CD1c-positive myeloid dendritic cell (primary cell): ENCODE data around the gene DIO3.

Source experiments
- DNase-seq: peaks from one replicate; pipeline ENCODE4 v3.0.0-alpha.2; 2016; ENCODE audit errors: extremely low spot score

Gene DIO3

DNA sequence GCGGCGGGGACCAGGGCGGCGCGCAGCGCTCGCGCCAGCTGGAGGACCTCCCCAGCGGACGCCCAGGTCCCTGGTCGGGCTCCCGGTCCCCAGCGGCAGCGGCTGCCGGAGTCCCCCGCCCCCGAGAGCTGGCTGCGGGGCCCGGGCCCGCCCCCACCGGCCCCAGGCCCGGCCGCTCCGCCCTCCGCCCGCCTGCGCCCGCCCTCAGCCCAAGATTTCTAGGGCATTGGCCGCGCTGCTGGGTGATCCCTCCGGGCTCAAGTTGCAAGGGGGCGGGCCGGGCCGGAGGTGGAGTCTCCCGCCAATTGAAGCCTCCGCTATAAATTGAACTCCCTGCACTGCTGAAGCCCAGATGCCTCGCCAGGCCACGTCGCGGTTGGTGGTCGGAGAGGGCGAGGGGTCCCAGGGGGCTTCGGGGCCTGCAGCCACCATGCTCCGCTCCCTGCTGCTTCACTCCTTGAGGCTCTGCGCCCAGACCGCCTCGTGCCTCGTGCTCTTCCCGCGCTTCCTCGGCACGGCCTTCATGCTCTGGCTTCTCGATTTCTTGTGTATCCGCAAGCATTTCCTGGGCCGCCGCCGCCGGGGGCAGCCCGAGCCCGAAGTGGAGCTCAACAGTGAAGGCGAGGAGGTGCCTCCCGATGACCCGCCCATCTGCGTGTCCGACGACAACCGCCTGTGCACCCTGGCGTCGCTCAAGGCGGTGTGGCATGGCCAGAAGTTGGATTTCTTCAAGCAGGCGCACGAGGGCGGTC lies at the start of gene DIO3:
TSS of gene DIO3 (plus strand) at position 351 of the 752 bp plus-strand sequence.
- DNase-seq: no peak

DNA sequence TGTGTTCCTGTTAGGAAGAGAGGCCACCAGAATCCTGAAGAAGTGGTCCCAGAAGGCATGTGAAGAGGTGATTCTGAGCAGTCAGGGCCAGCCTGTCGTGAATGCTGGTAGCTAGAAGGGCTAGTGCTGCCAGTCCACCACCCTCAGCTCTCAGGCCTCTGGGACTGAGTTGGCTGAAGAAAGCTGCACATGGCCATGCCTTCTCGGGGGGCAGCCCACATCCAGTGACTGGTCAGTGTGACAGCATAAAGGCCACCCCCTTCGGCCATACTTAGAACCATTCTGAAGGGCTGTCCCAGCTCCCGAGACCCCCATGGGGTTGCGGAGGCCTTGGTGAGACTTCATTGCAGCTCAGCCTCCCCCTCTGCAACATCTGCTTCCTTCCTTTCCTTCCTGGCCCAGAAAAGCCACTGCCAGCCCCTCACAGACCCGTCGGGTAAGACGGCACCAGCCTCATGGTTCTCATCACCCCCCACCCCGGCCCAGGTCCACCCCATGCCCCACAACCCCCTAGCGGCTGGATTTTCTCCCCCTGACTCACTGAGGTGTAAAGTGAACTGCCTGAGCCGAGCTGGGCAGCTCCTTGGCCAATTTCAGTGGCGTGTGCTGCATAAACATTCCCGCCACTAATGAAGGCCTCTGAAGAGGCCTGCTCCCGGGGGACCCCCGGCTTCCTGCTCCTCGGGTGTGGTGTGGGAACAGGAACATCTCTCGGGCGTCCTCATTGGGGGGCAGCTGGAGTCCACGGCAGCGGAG lies 49.5 kb upstream of the DIO3 start:
- DNase-seq: no peak

DNA sequence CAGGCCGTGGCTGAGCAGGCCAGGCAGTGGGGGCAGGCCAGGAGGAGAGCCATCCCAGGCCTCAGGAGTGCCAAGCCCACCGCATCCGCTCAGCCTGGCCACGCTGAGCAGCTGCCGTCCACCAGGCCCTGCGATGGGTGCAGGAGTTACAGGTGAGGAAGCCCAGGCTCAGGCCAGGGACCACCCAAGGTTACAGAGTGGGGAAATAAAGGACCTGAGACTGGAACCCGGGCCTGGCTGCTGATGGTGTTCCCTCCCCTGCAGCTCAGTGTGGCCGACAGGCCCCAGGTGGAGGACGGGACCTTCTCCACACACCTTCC lies 49.0 kb upstream of the DIO3 start:
- DNase-seq: no peak

DNA sequence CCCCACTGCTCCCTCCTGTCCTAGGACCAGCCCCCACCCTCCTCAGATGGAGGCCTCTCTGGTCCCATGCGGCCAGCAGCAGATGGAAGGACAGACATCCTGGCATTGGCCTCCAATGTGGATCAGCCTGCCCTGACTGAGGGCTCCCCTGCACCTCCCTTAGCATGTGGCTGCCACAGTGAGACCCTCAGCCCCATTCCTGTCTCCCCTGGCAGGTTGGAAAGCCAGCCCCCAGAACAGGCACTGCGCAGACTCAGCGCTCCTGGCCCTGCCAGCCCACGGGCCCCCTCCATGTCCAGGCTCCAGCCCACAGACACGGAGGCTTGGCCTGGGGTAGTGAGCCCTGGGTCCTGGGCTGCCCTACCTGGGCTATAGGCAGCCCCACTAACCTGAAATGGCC lies 47.2 kb upstream of the DIO3 start:
- DNase-seq: no peak

DNA sequence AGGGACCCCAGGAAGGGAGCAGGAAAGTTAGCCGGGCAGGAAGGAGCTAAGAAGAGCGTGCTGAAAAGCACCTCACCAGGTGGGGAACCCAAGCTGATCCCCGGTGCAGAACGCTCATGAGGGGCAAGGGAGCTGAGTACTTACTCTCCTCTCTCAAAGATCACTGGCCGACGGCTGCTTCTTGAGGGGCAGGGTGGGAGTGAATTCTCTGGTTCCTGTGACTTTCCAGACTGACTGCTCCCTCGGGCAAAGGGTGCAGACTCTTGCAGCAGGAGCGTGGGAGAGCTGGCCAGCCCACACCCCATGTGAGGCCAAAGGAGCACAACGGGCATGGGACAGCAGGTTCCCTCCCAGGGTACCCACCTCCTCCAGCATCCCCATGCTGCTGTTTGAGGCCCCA lies 44.9 kb upstream of the DIO3 start:
- DNase-seq: no peak

DNA sequence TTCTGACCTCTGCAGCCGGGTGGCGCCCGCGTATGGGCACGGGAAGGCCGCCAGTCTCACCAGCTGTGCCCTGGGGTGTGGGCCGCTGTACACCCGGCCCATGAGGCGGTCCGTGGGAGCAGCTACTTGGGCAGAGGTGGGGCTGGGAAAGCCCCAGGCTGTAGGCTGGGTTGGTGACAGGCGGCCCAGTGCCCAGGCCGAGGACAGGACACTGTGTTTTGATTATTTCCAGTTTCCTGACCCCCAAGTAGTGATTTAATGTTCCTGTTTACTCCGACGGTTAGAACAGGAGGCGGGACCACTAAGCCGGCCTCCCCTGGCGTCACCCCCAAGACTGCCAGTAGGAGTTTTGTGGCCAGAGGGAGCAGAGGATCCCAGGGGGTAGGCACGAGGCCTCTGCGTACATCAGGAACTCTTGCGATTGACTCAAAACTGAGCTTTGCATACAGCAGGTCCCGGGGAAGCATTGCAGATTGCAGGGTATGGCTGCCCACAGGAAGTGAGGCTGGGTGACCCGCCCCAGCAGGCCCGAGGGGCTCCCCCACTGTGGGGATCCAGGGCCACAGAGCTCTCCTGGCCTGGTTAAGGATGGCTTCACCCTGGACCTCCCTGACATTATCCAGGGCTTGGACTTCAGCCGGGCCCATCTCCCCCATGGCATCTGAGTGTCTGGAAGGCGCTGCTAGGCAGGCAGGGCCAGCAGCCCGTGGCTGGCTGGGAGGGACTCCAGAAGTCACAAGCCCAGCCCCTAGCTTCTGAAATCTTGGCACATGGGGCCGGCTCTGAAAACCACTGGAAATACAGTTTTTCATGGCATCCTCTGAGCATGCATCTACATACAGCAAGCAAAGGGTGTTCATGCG lies 42.5 kb upstream of the DIO3 start:
- no peak for DNase-seq

DNA sequence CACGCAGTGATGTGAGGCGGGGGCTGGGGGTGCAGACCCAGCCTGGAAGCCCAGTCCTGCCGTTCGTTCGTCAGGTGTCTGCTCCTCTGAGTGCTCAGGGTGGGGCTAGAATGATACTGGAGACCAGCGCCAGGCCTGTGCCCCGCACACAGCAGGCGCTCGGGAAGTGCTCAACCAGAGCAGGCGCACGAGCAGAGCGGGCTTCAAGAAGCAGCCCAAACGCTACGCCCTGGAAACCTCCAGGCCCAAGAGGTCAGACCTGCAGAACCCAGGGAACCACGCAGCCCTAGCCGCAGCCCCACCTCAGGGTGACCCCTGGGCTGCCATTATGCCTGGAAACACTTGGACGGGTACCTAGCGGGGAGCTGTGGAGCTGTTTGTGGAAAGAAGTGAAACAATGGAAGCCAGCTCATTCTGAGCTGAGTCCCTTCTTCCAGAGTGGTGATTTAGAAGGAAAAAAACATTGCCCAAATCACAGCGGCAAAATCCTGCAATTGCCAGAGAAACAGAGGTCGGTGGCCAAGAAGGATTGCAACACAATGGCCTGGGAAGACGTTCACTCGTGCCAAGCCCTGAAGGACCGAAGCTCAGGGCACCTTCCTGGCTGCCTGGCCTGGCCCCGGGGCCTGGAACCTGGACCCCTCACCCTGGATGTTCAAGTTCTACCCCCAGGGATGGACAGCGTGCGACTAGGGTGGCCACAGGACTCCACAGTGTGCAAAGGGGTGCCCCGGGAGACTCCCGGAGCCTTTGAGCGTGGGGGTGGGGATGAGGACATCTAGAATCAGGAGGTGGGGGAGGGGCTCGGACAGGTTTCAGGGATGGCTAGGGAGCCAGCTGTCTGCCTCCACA lies 40.4 kb upstream of the DIO3 start:
- DNase-seq: no peak

DNA sequence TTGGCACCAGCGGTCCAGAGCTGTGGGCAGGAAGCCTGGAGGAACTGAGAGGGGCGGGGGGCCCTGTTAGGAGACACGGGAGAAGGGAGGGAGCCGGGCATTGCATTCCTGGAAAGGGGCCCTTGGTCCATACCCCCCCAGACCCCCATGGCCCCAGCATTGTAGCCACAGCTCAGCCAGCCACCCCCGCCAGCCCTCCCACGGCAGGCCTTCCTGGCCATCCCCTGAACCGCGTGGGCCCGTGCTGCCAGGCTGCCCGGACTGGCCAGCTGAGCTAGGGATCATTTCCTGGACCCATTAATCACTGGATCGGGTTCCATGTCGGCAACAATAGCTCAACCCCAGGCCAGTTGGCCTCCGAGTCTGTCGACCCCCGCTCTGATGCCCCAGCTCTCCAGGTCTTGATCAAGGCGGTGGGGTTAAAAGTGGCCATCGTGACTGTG lies 39.8 kb upstream of the DIO3 start:
- no peak for DNase-seq

DNA sequence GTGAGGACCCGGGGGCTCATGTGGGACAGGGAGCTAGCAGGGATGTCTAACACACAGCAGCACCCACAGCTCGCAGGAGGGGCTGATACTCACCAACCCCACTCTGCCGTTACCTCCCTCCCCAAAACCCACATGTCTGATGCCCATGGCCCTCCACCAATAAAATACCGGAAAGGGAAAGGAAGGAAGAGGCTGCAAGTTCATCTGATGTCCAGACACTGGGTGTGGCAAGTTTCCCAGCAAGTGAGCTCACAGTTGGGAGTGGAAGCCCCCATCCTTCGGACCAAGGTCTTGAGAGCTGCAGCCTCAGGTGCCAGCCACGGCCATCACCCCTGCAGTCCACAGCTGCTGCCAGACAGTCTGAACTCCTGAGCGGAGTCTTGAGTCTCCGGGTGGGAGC lies 39.3 kb upstream of the DIO3 start:
- DNase-seq: no peak

DNA sequence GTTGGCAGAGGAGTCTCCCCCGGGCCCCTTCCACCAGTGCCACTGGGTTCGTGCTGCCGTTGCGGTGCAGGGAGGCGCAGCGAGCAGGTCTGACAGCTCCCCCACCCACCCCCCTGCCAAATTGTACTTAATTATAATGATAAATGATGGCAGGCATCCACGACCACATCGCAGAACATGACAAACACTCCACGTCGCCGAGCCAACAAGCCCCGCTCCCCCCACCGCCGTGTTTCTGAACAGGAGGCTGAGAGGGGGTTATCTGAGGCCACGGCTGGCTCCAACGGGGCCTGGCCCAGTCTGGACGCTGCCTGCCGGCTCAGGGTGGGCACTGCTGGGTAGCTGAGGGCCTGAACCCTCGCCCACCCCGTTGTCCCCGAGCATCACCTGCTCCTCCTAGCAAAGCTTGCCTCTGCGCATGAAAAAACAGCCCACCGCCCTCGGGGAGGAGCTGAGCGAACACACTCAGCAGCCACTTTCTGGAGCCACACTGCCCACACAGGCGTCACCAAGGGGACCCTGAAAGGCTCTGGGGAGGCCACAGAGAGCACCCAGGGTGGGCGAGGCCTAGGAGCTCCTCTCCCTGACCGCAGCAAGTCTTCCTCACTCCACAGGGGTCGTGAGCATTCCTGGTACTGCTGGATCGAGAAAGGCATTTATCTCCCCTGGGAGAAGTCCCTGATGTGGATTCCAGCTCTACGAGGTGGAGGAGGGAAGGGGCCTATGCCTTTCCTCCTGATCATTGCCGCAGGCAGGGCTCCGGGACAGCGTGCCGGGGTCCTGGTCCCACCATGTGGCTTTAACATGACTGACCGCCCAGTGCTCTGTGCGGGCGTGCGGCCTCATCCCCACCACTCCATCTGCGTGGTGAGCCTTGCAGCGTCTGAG lies 35.4 kb upstream of the DIO3 start:
- no peak for DNase-seq

DNA sequence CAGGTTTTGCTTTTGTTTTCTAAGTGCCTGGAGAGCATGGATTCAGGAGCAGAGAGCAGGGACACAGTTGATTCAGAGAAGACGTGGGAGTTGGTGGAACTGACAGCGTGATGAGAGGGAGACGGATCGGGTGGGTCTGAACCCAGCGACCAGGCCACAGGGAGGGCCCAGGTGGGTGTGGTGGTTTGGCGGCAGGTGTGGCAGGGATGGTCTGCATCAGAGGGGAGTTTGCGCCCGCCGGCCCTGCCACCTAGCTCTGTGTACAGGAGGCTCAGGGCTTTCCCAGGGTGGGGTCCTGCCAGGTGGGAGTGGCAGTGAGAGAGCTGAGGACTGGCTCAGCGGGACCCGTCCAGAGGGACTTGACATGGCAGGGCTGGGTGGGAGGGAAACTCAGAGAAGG lies 33.3 kb upstream of the DIO3 start:
- no peak for DNase-seq

DNA sequence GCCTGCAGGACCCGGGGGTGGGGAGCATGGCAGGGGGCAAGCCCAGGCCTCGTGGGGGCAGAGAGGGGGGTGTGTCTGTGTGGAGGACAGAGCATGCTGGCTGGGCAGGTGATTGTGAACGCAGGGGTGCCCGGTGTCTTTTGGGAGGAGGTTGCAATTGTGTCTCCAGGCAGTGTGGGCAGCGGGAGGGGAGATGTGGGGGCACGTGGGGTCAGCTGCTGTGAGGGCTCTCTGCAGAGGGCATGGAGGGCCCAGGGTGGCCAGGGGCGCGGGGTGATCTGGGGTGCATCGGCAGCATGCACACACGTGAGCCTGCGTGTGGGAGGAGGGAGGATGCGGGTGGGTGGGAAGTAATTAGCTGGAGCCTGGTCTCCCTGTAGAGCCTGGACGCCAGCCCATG lies 32.2 kb upstream of the DIO3 start:
- DNase-seq: no peak

DNA sequence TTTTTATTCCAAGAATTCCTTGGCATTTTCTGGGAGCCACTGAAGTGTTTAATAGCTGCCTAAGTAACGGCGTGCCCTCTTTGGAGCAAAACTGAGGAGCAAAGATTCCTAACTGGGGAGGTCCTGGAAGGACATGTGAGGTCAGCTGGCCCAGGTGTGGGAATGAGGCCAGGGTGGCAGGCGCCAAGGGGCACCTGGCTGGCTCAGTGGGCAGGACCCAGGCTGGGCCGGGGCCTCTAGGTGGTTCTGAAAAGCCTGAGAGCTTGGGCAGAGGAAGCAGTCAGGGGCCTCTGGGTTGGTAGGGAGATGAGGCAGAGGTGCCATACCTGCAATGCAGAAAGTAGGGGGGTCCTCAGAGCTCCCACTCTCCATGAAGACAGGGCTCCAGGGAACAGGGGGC lies 27.1 kb upstream of the DIO3 start:
- no peak for DNase-seq

DNA sequence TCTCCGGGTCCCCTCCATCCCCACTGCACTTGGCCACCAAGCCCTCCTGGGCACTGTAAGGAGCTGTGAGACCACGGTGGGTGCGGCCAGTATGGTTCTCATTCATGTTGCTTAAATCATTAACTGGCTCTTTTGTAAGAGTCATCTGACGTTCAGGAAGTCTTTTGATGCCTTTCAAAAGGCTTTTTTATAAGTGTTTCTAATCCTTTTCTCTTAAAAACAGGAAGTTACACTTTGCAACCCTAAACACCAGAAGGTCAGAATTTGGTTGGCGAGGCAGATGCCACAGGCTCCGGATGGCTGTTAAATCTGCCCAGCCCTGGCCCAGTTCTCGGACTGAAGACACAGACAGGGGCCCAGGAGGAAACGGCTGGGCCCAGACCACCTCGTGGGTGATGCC lies 26.1 kb upstream of the DIO3 start:
- DNase-seq: peak; percentile 31

DNA sequence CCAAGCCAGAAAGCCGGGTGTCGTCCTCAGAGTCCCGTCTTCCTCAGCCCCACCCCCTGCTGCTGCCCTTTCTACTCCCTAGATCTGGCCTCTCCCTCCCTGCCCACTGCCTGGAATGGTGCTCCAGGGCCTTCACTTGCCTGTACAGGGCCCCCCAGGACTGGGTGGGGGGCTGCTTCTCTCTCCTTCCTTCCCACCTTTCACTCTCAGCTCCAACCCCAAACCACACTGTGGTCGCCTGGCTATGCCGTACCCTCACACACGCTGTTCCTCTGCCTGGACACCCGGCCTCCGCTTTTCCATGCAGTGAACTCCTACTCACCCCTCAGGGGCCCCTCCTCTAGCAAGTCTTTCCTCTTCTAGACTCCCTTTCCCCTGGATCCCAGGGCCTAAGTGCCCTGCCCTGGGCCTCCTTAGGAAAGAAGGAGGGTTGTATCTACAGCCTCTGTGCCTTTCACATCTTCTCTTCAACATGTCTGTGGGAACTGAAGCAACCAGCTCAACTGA lies 25.5 kb upstream of the DIO3 start:
- no peak for DNase-seq

DNA sequence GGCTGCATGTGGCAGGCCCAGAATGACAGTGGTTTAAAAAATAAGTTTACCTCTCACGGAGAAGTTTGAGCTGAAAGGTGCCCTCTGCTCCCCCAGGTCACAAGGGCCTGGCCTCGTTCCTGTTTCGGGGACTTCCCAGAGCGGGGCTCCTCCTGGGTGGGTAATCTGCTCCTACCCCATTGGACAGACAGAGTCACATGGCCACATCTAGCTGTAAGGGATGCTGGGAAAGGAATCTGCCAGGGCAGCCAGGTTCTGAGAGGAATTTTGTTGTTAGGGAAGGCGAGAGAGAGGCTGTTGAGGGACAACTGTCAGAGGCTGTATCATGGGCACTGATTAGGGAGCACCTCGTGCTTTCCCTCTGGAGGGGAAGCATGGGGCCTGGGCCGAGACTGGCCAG lies 24.0 kb upstream of the DIO3 start:
- DNase-seq: no peak

DNA sequence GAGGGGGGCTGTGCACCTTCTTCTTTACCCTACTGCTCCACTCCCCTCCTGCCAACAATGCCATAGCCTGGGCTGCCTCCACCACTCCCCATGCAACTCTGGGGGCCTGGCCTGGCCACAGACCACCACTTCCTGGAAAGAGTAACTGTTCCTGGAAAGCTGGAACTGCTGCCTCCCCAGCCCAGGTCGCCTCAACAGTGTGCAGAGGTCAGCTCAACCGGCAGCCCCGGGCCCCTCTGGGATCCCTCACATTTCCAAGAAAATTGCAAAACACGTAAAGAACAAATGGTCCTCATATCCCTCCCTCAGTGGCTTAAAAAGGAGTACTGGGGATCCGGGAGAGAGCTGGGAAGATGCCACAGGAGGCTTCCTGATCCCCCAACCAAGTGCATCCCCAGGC lies 22.4 kb upstream of the DIO3 start:
- DNase-seq: no peak

DNA sequence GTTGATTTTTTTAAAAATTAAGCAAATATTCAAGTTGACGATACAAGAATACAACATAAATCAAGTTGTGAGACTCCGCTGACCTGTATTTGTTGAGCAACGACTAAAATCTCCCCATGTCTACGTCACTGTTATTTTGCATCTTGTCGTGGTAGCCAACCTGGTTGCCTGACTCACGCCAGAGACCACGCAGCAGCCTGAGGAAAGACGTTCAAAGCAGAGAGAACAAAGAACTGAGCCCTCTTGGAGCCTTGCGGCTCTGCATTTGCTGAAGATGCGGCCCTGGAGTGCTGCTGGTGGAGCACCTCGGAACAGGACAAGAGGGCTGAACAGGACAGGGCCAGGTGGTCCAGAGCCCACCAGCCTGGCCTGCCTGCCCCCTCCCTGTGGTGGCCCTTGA lies 21.4 kb upstream of the DIO3 start:
- no peak for DNase-seq

DNA sequence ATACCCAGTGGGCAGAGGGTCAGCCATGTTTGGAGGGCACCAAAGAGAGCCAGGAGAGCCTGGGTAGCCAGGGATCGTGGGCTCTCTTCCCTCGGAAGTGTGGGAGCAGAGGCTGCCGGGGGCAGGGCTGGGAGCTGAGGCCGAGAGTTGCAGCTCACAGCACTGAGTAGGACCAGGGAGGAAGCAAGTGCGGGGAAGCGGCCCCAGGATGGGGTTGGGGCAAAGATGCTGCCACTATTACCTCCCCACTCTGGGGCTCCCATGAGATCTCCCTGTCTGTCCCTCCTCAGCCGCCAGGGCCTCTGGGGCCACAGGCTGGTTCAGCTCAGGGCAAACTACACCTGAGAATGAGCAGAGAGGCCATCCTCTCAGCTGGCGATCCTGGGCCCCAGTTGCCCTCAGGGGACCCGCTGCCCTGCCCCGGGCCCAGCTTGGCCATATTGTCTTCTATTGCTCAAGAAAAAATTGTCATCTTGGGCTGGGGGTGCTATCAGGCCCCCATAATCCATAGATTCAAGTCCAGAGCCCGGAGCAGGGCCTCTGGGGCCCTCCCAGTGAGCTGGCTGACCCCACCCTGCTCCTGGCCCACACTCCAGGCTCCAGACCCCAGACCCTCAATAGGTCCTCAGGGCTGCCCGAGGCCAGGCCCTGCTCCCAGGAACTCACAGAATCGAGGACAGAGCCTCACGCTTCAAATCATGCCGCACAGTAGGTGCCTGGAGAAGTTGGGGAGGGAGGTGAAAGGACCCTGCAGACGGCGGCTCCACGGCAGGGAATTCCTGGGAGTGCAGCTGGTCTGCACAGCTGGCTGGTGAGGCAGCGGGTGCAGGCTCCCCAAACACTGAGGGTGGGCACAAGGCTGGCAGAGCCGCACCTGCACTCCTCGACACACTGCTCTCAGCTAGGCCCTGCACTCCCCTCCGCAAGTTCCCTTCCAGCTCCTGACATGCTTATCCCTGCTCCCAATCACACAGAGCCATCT lies 20.5 kb upstream of the DIO3 start:
- DNase-seq: no peak
